ENCODE data around the gene SYNPO2.
"Not testable (repeated sequence)": the region's sequence is repeated elsewhere in the genome, so short reads cannot be mapped to it uniquely, and the experiment has no call there.

The SYNPO2 gene

DNA sequence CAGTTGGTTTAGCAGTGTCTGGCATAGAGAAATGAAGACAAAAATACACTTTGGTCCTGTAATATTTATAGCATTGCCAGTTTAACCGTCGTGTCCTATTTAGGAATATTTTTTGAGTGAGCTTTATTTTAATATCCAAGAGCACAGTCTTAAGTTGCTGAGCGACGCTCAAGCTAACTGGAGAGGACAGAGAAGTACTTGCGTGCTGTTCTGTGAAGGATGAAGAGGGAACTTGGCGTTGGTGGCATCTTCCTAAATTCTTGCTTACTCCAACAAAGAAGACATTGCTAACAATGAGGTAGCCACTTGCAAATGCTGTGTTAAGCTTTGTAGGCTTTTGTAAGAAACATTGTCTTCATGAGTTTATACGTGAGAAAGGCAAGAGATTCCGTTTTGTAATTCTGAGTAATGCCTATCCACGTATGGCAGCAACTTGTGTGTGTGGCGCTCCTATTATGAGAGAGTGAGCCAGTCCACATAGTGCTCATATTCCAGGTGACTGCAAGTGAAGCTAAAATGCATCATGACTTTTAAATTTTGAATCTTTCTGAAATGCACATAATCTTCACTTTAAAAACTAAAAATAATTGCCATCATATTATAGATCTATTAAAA is 50.6 kb downstream of the SYNPO2 start:
- no peak for DNase-seq

GRCh38 chr4:118941149-118941548 is 52.5 kb downstream of the SYNPO2 start:
- no peak for DNase-seq

DNA sequence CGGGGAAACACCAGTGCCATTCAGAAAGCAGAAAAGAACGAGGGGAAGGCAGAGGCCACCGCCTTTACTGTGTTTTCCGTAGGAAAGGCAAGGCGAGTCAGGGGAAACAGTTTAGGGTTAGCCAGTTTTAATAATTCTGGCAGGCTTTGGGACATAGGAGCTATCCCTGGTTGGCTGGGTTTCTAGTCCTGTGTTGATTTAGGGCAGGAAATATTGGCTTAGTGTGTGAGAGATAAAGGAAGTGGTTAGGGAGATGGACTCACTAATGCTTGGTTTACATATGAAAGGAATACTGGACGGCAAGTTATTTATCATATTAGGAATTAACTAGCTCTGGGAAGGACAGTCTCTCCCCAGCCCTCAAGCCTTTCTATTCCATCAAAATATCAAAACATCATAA is 53.1 kb downstream of the SYNPO2 start:
- DNase-seq, result no peak

DNA sequence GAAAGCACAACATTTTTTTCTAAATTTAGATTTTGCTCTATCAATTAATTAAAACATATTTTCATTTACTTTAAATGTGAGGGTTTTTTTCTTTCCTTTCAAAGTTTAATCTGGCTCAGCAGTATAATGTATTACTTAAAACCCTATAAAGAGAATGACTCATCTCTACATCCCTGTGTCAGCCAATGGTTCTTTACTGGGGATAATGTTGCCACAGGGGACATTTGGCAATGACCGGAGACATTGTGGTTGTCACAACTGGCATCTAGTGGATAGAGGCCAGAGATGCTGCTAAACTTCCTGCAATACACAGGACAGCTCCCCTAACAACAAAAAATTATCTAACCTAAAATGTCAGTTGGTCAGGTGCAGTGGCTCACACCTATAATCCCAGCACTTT is 53.8 kb downstream of the SYNPO2 start:
- no peak for DNase-seq

- no peak for DNase-seq
Measured at GRCh38 chr4:118947095-118947494, 58.4 kb downstream of the SYNPO2 start.

DNA sequence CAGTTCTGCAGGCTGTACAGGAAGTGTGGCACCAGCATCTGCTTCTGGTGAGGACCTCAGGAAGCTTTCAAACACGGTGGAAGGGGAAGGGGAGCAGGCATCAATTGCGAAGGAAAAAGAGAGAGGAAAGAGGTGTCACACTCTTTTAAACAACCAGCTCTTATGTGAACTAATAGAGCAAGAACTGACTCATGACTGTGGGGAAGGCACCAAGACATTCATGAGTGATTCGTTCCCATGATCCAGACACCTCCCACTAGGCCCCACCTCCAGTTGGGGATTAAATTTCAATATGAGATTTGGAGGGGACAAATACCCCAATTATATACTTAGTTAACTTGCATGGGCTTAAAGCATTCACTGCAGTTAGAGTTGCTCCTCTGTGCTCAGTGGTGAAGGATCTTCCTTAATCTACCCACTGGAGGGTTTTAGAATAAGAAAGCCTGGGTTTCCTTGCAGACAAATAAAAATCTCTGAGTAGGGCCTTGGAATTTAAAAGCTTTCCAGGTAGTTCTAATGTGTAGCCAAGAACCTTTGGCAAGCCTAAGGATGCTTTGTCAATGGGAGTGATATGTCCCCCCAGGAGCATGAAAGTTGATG is 60.0 kb downstream of the SYNPO2 start:
- no peak for DNase-seq

DNA sequence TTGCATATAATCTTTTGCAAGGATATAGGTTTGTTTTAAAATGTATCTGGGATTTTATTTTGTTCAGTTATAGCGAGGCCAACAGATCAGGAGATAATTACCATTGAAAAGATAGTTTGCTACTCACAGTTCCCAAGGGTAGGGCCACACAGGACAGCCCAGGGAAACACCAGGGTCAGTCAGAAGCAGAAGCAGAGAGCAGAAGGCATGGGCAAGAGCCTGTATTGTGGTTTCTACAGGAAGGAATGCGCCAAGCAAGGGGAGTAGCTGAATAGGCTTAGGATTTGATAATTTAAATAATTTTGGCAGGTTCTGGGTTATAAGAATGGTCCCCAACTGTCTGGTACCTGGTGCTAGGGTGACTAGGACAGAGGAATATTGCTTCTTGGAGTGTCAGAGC is 61.6 kb downstream of the SYNPO2 start:
- DNase-seq, result no peak

DNA sequence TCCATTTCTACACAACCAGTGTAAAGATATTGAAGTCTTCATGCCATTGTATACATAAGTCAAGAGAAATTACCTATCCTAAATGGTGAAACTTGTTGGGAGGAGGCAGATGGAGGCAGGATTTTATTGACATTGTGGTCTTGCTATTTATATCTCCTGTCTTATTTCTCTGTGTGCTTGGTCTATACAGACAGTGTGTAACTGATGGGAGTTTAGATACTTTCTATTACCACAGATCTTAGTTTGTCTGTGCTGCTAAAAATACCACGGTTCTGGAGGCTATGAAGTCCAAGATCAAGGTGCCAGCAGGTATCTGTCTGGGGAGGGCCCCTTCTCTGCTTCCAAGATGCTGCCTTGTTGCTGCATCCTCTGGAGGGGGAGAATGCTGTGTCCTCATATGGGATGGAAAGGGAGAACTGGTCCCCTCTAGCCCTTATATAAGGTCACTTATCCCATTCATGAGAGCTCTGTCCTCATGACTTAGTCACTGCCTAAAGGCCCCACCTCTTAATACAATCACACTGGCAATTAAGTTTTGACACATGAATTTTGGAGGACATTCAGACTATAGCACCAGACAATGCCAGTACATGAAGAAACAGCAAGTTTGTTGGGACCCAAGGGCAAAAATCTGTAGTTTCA is 62.4 kb downstream of the SYNPO2 start:
- no peak for DNase-seq

DNA sequence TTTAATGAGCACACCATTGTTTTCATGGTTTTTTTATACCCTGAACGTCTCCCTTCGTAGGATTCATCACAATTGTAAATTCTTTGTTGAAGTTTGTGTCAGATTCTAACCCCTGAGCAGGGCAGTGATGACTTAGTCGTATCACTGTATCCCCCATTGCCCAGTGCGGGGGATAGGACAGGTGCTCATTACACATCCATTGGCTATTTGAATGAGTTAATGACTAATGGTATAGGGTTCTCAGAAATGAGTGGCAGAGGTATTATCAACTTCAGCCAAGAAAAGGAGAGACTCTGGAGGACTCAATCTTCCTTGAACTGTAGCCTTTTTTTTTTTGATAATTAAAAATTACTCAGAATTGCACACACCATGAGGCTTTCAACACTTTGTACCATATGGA is 64.6 kb downstream of the SYNPO2 start:
- no peak for DNase-seq

DNA sequence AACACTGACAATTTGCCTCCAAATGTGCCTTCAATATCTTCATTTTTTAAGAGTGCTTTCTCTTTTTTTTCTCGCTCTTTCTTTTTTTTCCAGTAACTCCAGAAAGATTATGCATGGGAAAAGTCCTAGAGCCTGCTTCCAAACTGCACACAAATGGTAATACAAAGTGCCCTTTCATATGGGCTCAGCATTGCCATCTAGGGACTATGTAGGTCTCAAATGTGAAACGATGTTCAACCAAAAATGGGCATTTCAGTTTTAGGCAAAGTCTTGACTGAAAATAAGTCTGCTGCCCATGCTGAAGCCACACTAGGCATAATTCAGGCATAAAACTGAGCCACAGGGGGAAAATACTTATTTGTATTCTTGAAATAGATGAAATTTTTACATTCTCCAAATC is 65.6 kb downstream of the SYNPO2 start:
- DNase-seq, result no peak

DNA sequence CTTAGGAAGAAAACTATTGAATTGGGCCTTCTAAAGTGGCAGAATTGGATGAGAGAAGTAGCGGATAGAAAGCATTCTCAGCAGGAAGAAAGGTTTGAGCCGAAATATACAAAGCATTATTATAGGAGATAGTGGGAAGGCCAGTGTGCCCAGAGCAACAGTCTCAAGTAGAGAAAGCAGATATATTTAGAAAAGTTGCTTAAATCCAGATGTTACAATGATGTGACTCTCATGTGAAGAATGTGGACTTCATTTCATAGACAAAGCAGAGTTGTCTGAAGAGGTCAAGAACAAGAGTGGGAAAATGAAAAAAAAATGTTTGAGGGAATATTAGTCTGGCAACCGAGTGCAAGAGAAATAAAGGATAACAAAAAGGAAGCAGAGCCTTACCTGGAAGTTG is 66.9 kb downstream of the SYNPO2 start:
- DNase-seq, result no peak

- no peak for DNase-seq
Measured at GRCh38 chr4:118957722-118958445, 69.2 kb downstream of the SYNPO2 start.

DNA sequence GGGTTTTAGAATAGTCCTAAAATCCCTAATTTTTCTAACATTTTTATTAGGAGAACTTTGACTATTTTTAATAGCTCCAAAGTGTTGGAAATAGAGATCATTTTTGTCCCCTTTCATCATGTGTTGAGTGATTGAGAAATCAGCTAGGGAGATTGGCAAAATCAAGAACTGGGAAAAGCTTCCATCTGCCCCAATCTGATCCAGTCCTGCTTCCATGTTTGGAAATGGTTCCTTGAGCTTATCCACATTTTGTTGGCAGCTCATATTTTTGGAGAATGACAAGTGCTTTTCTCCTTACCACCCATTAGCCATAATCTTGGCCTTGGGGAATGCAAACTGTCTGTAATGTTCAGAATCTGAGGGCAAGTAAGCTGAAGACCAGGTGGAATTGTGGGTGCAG is 73.9 kb downstream of the SYNPO2 start:
- no peak for DNase-seq

DNA sequence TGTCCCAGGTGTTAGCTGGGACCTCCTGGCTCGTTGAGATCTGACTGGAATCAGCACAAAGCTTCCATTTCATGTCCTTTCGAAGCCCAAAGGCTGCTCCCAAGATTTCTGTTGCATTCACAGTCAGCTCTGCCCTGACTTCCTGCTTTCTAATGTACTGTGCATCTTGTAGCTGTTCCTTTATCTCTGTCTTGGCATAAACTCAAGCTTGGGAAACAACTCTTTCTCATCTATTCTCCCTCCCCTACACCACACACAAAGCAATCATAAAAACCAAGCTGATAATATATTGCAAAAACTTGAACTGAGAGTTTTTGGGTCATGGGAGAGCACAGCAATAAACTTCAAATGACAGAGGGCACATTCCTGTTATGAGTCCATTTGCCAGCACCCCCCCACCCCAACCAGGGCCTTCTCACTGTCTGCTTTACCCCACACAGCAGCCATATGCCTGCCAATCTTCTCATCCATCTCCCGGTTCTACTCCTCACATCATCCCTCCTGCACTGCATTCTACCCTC is 76.3 kb downstream of the SYNPO2 start:
- DNase-seq, result no peak

- no peak for DNase-seq
Measured at GRCh38 chr4:118967393-118967792, 78.7 kb downstream of the SYNPO2 start.

DNA sequence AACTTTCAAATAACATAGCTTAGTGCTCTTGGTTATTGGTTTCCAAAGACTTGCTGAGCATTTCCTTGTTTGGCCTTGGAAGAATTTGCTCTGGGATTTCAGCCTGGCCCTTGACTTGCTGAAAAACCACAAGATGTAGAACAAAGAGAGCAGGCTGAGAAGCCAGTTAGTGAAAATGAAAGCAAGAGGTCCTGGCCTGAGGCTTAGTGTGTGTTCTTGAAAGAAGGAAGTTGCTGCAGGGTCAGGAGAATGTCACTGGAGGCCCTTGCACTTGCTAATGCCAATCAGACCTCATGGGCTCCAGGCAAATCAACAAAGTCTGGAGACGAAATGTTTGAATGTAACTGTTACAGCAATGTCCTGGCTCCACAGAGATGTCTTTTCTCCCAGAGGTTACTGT is 79.4 kb downstream of the SYNPO2 start:
- DNase-seq, result no peak

GRCh38 chr4:118968813-118969212 is 80.2 kb downstream of the SYNPO2 start:
- DNase-seq, result no peak

- DNase-seq, result no peak
Measured at GRCh38 chr4:118969359-118969758, 80.7 kb downstream of the SYNPO2 start.

- DNase-seq, result no peak
Measured at GRCh38 chr4:118972167-118972566, 83.5 kb downstream of the SYNPO2 start.

DNA sequence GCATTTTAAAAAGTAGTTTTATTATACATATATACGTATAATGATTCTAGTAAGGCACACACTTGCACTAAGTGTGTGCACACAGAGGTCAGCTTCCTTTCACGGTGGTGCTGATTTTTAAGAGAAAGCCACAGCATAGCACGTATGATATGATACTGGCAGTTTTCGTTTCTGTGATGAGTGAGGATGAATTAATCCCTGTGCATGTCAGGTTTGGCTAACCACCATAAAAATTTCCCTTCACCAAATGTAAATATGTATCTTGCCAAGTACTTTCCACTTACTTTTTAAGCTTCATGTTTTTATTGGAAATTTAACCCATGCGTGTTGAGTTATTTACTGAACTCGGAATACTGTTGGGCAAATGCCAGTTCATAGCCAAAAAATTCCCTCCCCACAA is 84.6 kb downstream of the SYNPO2 start:
- DNase-seq, result no peak

DNA sequence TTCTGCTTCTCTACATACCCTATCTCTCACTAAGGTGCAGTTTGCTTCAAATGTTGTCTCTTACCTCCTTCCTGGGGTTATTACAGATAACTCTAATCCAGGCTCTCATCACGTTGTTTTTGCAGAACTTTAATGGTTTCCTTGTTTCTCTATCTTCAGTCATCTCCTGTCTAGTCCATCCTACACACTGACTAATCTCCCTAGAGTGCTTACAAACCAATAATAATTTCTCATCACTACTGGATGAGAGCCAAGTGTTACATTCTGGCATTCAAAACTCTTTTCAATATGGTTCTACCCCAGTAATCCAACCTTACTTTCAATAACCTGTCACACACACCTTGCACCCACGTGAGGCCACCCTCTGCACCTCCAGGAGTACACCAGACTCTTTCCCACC is 86.1 kb downstream of the SYNPO2 start:
- no peak for DNase-seq

DNA sequence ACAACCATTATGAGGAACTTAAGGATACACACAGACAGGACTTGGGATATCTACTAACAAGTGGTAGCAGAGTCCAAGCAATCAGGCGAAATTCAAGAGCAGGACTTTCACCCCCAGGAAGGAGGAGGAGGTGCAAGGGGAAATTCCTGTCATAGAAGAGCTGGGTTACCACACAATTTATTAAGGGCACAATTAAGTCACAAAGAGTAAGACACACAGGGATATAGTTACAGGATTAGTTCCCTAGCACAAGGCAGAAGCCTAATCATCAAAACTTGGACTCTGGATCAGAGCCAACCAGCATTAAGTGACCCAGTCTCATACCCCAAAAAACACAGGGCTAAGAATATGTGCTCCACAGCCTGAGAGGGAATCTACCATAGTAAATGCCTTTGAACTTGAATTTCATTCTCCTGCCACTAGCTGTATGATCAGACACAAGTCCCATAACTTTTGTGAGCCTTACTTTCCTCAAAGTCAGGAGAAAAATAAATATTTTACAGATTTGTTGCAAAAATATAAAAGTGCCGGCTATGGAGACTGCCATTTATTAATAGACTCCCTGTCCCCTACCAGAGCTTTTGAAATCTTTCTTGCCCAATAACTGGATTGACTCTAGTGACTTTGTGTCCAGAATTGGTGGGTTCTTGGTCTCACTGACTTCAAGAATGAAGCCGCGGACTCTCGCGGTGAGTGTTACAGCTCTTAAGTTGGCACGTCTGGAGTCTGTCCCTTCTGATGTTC is 87.0 kb downstream of the SYNPO2 start:
- DNase-seq, result no peak

DNA sequence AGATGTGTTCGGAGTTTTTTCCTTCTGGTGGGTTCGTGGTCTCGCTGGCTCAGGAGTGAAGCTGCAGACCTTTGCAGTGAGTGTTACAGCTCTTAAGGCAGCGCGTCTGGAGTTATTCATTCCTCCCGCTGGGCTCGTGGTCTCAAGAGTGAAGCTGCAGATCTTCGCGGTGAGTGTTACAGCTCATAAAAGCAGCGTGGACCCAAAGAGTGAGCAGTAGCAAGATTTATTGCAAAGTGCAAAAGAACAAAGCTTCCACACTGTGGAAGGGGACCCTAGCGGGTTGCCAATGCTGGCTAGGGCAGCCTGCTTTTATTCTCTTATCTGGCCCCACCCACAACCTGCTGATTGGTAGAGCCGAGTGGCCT is 87.5 kb downstream of the SYNPO2 start:
- DNase-seq, result not testable (repeated sequence)

All from DMS79 (cell line).